AG10803 (cell line): ENCODE measurements around the gene BCKDK.
A peak's percentile ranks its signal among the peaks of the same experiment; 100 is the strongest.
"Not testable (repeated sequence)": the region's sequence is repeated elsewhere in the genome, so short reads cannot be mapped to it uniquely, and the experiment has no call there.

Experiments
- DNase-seq: peaks from one replicate; pipeline ENCODE4 v3.0.0; 2010; ENCODE audit warnings: low read depth
- H3K4me3 ChIP-seq: 2 replicates; pipeline ENCODE4 v1.5.1; 2011; ENCODE audit warnings: mild to moderate bottlenecking, low read length, control low read depth
- TF ChIP-seq, protein P1 (sequence below): conservative IDR thresholded peaks from 2 replicates; pipeline ENCODE4 v1.5.1; 2011; ENCODE audit warnings: mild to moderate bottlenecking, low read length, control low read depth, inconsistent platforms

Gene BCKDK

DNA sequence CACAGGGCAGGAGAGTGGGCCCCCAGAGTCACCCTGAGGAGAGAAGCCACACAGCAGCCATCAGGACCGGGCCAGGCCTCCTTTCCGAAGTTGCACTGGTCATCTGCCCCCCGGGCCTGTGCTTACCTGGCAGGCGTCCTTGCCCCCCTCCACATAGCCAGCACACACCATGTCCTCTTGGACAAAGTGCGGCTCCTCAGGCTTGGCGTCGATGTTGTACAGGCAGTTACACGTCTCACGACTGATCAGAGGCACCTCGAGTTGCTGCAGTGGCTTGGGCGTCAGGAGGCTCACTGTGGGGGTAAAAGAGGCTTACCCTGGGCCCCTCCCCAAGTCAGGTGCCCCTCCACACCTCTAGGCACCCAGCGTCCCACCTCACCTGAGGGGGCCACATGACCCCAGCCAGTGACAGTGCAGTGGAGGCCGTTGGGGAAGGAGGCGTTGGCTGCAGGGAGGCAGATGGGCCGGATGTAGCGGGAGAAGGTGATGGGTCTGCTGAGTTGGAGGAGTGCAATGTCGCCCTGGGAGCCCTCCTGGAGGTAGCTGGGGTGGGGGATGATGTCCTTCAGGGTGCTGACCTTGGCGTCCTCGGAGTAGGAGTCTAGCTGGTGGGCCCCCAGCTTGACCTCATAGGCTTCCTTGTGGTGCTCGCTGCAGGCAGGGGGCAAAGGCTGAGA is 24.3 kb downstream of the BCKDK start:
- TF ChIP-seq, protein P1, sequence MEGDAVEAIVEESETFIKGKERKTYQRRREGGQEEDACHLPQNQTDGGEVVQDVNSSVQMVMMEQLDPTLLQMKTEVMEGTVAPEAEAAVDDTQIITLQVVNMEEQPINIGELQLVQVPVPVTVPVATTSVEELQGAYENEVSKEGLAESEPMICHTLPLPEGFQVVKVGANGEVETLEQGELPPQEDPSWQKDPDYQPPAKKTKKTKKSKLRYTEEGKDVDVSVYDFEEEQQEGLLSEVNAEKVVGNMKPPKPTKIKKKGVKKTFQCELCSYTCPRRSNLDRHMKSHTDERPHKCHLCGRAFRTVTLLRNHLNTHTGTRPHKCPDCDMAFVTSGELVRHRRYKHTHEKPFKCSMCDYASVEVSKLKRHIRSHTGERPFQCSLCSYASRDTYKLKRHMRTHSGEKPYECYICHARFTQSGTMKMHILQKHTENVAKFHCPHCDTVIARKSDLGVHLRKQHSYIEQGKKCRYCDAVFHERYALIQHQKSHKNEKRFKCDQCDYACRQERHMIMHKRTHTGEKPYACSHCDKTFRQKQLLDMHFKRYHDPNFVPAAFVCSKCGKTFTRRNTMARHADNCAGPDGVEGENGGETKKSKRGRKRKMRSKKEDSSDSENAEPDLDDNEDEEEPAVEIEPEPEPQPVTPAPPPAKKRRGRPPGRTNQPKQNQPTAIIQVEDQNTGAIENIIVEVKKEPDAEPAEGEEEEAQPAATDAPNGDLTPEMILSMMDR = no peak
- H3K4me3 ChIP-seq = no peak overlapping the region
- no peak for DNase-seq

DNA sequence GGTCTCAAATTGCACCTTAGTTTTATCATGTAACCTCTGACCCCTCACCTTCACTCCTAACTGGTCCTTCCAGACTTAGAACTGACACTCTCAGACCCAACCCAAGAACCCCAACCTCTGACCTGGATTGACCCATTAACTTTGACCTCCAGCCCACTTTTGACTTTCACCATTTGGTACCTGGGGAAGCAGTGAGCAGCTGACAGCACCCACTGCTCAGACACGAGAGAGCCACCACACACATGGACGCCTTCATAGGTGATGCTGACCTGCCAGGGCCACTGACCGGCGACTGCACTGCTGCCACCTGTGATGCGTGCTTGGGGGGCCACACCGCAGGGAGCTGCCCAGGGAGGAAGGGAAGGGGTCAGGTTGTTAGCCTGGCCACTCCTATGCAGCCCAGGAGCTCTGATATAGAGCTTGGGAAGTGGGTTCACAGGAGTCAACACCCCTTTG is 24.9 kb downstream of the BCKDK start:
- DNase-seq = no peak
- TF ChIP-seq, protein P1 = no peak
- H3K4me3 ChIP-seq = no peak overlapping the region

DNA sequence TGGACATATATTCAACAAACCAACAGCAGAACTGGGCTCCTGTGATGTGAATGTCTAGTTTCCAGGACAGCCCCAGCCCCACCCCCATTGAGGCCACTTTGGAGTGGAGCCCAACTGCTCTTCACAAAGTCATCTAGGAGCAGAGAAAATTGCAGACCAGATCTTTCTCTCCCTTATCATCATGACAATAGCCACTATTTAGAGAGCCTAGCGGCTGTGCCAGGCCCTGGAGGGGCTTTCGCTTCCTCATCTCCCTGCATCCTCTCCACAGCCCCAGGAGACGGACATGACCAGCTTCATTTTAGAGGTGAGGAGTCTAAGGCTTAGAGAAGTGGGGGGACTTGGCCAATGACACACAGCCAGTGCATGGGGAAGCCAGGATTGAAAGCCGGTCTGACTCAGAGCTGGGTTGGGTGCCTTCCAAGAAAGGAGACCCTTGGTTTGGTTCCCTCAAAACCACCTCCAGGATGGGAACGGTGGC is 25.9 kb downstream of the BCKDK start:
- H3K4me3 ChIP-seq = no peak overlapping the region
- DNase-seq = no peak
- TF ChIP-seq, protein P1 = no peak

DNA sequence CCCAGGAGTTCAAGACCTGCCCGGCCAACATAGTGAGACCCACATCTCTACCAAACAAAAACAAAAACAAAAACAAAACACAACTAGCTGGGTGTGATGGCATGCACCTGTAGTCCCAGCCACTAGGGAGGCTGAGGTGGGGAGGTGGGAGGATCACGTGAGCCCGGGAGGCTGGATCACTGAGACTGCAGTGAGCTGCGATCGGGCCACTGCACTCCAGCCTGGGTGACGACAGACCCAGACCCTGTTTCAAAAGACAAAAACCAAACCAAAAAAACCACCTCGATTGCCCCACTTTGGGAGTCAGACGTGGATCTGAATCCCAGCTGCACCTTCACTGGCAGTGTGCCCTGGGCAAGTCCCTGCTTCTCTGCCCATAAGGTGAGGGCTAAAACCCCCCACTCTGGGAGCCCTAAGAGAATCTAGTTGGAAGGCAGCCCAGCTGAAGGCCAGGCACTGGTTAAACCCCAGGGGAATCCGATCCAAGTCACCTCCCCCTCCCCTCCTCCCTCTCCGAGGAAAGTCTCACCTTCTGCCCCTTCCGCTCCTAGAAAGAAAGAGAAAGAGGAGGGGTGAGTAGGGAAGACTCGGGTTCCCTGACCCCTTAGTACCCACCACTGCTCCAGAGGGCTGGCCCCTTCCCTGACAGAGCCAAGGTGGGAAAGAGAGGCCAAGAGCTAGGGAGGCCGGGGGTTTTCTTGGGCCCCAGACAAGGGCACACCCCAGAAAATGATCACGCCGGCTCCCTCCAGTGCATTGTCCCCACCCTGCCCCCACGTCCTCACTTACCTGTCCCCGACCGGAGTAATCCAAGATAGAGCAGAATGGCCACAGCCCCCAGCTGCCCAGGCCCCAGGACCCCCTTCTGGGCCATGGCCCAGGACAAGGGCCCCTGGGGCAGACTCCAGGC is 26.7 kb downstream of the BCKDK start:
- TF ChIP-seq, protein P1 = no peak
- DNase-seq = peak; percentile 9
- no peak overlapping the region for H3K4me3 ChIP-seq

DNA sequence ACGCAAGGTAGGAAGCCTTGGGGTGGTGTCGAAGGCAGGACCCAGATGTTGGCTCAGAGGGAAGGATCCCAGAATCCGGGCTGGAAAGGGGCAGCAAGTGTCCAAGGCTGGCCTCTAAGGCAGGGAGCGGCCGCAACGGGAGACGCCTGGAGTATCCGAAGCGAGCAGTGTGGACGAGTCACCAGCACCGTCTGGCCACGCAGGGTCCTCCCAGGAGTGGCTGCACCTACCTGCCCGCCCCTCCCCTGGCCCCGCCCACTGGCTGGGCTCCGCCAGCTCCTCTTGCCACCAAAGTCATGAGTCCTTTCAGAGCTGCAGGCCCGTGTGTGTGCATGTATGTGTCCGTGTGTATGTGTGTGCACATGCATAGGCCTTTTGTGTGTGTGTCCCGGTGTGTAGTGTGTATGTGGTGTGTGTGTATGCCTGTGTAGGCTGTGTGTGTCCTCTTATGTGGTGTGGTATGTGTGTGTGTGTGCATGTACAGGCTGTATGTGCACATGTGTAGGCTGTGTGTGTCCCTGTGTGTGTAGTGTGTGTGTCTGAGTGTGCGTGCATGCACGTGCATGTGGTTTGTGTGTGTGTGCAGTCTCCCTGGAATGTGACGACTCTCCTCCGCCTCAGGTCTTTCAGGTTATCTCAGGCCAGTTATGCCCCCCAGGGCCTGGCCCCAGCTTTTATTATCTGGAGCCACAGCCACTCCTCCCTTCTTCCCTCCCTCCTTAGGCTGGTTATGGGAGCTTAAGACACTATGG is 27.5 kb downstream of the BCKDK start, which contains the start of gene PRSS8:
Gene PRSS8, minus strand, starts transcription at position 193 of the 752 bp plus-strand sequence. CDS start 229 bp downstream, outside the sequence.
- DNase-seq = no peak
- TF ChIP-seq, protein P1 = no peak
- H3K4me3 ChIP-seq = no peak within 1 kb of the TSS

DNA sequence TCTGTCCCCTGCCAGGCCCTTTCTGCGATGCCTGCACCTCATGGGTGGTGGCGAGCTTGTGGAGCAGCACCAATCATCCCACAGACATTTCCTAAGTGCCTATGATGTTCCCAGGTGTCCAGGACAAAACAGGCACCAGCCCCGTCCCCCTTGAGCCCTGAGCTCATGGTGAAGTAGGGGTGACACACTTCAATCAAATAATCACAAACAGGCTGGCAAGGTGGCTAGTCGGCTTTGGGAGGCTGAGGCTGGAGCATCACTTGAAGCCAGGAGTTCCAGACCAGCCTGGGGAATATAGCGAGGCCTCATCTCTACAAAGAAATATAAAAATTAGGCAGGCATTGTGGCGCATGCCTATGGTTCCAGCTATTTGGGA is 28.1 kb downstream of the BCKDK start:
- H3K4me3 ChIP-seq = no peak overlapping the region
- TF ChIP-seq, protein P1 = no peak
- DNase-seq = no peak

DNA sequence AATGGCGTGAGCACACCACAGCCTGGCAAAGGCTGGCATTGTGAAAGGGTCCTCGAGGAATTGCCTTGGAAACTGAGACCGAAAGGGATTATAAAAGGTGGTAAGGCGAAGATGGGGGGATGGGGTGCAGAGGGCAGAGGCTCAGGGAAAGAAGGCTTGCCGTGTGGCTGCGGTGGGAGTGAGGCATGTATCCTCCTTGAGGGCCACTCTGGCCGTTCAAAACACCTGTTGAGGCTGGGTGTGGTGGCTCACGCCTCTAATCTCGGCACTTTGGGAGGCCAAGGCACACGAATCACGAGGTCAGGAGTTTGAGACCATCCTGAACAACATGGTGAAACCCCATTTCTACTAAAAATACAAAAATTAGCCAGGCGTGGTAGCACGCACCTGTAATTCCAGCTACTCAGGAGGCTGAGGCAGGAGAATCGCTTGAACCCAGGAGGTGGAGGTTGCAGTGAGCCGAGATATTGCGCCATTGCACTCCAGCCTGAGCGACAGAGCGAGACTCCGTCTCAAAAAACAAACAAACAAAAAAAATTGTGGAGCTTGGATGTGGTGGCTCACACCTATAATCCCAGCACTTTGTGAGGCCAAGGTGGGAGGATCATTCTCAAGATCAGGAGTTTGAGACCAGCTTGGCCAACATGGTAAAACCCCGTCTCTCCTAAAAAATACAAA is 28.8 kb downstream of the BCKDK start:
- not testable (repeated sequence) for DNase-seq, H3K4me3 ChIP-seq
